ENCODE results near the gene FNBP1.
A peak's percentile ranks its signal among the peaks of the same experiment; 100 is the strongest.
"Not testable (repeated sequence)": the region's sequence is repeated elsewhere in the genome, so short reads cannot be mapped to it uniquely, and the experiment has no call there.

Gene FNBP1

DNA sequence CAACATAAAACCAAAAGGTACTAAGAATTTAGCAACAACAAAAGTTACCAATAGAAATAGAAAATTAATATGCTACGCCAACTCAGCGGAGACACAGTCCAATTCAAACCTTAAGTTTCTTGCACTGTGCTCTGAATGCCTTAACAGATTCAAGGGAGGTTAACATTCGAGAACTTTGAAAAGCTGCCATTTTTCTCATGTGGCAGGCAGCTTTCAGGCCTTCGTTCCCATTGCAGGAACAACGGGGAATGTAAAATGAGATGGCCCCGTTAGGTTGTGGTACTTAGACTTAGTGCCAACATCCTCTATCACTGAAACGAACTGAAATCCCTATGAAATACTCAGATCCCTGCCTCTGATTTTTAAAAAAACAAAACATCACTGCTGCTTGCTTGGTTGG is 22.4 kb downstream of the FNBP1 start:
- DNase-seq, result no peak

DNA sequence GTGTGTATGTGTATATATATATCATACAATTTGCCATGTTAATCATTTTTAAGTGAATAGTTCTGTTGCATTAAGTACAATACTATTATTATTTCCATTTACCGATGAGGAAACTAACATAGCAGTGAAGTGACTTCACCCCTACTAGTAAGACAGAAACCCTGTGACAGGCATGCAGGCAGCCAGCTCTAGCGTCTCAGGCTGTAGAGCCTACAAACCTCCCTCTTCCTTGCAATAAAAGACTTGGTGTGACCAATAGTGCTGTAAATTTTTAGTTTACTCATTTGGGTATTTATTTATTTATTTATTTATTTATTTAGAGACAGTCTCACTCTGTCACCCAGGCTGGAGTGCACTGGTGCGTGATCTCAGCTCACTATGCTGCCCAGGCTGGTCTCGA is 24.7 kb downstream of the FNBP1 start:
- no peak for DNase-seq

GRCh38 chr9:130017510-130017909 is 25.5 kb downstream of the FNBP1 start:
- DNase-seq, result not testable (repeated sequence)

DNA sequence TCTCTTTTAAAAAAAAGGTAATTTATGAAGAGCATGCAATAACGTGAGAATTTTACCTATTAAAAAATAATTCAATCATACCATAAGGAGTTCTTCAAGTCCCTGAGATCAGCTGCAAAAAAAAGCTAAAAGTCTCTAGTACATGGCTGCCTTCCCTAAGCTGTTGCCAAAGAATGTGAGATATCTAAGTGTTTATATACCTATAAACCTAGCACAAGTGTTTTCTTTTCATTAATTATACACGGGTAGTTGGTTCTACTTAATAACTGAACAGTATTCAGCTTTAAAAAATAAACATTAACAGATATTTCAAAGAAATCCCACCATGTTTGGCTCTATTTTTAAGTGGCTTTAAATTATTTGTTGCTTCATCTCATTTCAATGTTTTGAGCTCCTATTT is 25.9 kb downstream of the FNBP1 start:
- no peak for DNase-seq

GRCh38 chr9:130015353-130016019 is 27.5 kb downstream of the FNBP1 start:
- DNase-seq, result no peak

DNA sequence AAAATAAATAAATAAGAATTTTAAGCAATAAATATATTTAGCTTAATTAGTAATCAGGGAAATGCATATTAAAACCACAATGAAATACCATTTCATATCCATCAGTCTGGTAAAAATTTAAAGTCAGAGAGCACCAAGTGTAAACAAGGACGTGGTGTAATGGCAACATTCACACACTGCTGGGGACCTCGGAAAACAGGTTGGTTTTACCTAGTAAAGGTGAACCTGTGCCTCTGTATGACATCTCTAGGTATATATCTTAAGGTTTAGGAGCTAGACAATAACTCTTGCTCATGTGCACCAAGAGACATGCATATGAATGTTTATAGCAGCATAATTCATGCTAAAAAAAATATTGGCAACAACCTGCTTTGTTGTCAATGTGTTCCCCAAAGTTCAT is 29.7 kb downstream of the FNBP1 start:
- DNase-seq, result no peak

- DNase-seq, result peak; percentile 76 to 90
These were observed 32.6 kb downstream of the FNBP1 start for GRCh38 chr9:130010151-130010988.

DNA sequence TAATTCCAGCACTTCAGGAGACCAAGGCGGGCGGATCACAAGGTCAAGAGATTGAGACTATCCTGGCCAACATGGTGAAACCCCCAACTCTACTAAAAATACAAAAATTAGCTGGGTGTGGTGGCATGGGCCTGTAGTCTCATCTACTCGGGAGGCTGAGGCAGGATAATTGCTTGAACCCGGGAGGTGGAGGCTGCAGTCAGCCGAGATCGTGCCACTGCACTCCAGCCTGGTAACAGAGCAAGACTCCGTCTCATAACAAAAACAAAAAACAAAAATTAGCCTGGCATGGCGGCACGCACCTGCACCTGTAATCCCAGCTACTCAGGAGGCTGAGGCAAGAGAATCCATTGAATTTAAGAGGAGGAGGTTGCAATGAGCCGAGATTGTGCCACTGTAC is 33.4 kb downstream of the FNBP1 start:
- DNase-seq, result not testable (repeated sequence)

DNA sequence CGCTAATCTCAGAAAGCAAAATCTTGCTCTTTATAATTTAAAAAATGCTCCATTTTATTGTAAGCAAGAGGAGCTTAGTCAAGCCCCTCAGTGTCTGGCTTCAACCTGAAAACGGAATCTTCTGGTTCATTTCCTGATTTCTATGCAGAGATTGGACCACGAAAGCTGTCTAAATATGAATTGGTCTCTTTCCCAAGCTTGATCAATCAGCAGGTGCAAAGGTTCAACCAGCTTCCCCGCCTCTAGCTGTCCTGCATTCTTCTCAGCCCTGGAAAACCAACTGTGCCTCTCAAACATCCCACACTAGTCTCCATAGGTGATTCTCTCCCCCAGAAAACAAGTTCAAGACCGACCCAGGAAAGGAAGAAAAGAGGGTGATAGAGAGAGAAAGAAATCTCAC is 34.5 kb downstream of the FNBP1 start:
- no peak for DNase-seq

DNA sequence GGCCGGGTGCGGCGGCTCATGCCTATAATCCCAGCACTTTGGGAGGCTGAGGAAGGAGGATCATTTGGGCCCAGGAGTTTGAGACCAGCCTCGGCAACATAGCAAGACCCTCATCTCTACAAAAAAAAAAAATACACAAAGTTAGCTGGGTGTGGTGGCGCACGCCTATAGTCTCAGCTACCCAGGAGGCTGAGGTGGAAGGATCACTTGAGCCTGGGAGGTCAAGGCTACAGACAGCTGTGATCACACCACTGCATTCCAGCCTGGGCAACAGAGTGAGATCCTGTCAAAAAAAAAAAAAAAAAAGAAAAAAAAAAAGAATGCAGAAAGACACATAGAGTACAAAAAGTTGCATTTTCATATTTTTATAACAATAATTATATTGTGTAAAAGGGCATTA is 36.0 kb downstream of the FNBP1 start:
- DNase-seq, result not testable (repeated sequence)

DNA sequence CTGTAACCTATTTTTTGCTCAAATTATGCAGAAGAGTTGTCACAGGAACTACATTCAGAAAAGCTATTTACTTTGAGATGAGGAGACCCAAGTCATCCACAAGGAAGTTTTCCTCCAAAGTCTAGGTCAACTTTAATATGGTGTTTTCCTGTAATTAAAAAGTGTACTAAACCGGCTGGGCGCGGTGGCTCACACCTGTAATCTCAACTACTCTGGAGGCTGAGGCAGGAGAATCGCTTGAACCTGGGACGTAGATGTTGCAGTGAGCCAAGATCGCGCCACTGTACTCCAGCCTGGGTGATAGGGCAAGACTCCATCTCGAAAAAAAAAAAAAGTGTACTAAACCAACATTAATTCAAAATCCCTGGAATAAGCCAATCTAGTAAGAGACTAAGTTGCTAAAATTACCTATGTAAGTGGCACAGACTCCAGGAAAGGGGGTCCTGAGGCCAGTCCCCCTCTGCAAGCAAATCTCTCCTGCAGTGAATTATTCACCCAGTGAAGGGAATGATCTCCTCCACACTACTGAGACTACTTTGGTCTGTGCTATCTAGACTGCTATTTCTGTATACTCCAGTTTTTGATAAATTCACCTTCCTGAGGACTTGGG is 38.9 kb downstream of the FNBP1 start:
- no peak for DNase-seq

DNA sequence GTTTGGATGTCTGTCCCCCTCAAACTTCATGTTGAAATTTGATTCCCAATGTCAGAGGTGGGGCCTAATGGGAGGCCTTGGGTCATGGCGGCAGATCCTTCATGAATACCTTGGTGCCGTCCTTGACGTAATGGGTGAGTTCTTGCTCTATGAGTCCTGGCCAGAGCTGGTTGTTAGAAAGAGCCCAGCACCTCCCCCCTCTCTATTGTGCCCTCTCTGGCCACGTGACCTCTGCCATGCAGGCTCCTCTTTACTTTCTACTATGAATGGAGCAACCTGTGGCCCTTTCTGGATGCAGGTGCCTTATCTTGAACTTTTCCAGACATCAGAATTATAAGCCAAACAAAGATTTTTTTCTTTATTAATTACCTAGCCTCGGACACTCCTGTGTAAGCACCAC is 40.7 kb downstream of the FNBP1 start:
- no peak for DNase-seq

GRCh38 chr9:130001190-130001589 is 41.8 kb downstream of the FNBP1 start:
- peak in 1 of 2 donors; percentile 45 for DNase-seq

DNA sequence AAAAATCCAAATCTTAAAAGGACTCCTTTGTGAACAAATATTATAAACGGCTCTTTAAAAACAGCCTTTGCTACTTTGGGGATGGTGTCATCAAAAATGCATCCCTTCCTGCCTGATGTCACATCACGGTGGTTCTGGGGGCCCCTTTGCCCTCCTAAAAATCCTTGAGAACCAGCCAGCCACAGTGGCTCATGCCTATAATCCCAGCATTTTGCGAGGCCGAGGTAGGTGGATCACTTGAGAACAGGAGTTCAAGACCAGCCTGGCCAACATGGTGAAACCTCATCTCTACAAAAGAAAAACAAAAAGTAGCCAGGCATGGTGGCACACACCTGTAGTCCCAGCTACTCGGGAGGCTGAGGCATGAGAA is 43.9 kb downstream of the FNBP1 start:
- DNase-seq, result no peak

DNA sequence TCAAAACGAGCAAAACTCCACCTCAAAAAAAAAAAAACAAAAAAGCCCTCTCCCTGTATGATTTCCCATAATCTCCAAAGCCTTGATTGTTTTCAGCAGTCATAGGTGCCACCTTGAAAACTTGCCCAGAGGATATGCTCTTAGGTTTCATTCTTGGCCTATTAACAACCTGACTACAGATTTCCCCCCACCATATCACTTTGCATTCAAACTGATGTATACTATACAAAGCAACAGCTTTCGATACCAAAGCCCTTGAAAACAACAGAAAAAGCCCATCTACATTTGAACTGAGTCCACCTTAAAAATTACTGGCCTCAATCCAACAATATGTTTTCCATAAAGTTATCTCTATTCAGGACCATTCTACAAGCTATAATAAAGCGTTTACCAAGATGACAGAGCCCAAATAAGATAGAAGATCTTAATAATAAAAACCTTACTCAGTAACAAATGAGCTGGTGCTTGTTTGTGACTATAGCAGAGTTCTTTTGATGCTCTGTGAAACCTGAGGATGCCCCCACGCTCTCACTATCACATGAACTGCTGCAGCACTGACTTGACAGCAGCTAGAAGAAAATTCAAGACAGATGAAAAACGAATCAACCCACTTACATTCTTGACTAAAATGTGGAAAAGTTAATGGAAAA is 44.4 kb downstream of the FNBP1 start:
- DNase-seq, result no peak

- DNase-seq, result not testable (repeated sequence)
These were observed 45.3 kb downstream of the FNBP1 start for GRCh38 chr9:129997706-129998105.

DNA sequence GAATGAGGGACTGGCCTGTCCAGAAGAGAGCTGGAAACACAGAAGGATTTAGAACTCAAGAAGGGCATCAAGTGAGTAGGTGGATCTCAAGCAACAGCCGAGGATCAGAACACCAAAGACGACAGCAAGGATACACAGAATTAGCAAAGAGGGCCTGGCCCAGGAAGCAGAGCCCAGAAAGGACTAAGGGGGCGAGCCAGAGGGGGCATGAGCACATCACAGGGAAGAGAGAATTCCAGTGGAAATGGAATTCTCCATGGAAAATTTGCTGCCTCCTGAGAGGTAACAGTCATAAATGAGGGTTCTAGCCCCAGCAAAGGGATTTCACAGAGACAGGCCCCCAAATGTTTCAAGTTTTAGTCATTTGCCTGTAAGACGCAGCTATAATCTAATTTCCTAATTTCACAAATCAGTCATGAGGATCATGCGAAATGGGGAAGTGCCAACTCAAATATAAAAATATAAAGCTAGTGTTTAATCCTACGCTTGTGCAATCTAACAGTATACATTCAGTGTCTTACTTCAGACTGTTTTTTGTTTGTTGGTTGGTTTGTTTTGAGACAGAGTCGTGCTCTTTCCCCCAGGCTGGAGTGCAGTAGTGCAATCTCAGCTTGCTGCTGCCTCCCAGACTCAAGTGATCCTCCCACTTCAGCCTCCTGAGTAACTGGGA is 46.7 kb downstream of the FNBP1 start:
- DNase-seq, result no peak

GRCh38 chr9:129995409-129996160 is 47.4 kb downstream of the FNBP1 start:
- DNase-seq, result no peak

DNA sequence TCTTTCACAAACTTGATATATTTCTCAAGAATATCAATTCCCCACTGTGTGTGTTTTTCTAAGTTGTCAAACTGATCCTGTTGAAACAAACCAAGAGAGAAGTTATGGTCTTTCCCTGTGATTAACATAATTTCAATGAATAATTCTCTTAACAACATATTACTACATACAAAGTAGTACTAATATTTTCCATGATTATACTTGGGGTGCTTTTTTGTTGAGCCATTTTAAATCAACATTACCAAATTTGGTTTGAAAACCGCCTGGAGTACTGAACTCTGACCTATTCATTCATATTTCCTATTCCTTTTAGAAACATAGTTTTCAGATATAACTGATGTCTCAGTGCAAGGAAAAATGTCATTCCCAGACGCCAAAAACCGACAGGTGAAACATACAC is 48.1 kb downstream of the FNBP1 start:
- DNase-seq, result no peak

DNA sequence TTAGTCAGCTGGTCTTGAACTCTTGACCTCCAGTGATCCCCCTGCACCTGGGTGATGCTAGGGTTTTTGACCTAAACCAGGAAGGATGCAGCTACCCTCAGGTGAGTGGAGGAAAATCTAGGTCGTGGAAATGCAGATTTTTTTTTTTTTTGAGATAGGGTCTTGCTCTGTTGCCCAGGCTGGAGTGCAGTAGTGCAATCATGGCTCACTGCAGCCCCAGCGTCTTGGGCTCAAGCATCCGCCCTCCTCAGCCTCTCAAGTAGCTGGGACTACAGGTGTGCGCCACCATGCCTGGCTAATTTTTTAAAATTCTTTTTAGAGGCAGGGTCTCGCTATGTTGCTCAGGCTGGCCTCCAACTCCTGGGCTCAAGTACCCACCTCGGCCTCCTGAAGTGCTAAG is 51.9 kb downstream of the FNBP1 start:
- DNase-seq, result not testable (repeated sequence)

DNA sequence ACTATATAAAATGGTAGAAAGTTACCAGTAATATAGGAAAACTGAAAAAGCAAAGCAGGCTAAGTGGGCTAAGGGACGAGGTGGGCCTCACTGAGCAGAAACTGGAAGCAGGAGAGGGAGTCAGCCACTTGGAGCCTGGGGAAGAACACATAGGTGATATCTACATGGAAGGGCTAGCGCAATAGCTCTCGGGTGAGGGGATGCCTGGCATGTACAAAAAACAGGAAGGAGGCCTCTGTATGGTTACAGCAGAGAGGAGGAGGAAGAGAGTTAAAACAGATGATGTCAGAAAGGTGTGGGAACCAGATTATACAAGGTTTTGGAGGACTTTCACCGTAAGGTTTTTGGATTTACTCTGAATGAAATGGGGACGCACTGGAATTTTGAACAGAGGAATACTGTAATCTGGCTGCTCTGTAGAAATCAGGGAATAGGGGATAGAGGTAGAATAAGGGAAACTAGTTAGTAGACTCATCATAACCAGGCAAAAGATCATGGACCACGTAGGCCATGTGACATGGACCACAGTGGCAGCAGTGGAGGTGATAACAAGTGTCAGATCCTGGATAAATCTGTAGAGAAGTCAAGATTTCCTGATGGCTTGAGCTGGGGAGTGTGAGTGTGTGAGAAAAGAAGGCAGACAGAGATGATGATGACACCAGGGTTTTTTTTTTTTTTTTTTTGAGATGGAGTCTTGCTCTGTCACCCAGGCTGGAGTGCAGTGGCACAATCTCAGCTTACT is 52.5 kb downstream of the FNBP1 start:
- DNase-seq, result peak; percentile 59 to 66
